HL-60 (cell line): ENCODE results near the gene HEXIM1.

ENCODE experiments used
- DNase-seq, 2 experiments: peaks; one replicate each; pipeline ENCODE4 v3.0.0-alpha.2; 2010 to 2020; ENCODE audit warnings: low read depth in 1 of 2, low spot score in 1 of 2
- H3K27ac ChIP-seq: fragments of 250-450 bp; sonication (Bioruptor Pico); replicated peaks from 2 replicates; pipeline ENCODE4 v1.5.1; 2020; ENCODE audit warnings: mild to moderate bottlenecking, moderate library complexity
- H3K27me3 ChIP-seq: fragments of 250-450 bp; sonication (Bioruptor Pico); 2 replicates; pipeline ENCODE4 v1.5.1; 2021; ENCODE audit warnings: mild to moderate bottlenecking, moderate library complexity; ENCODE audit not compliant: insufficient read depth, poor library complexity, severe bottlenecking
- H3K4me3 ChIP-seq: replicated peaks from 2 replicates; pipeline ENCODE4 v1.5.1; 2011; ENCODE audit warnings: mild to moderate bottlenecking, control low read depth, low read length; ENCODE audit not compliant: insufficient read depth
- CTCF ChIP-seq: IDR thresholded peaks from one replicate; pipeline ENCODE4 v1.5.1; 2011; ENCODE audit warnings: low read length, control low read depth, inconsistent platforms; ENCODE audit not compliant: insufficient read depth
- GABPA ChIP-seq: IDR thresholded peaks from 2 replicates; pipeline ENCODE4 v1.6.1; 2012; ENCODE audit warnings: low read depth
- POLR2AphosphoS5 ChIP-seq: IDR thresholded peaks from 2 replicates; pipeline ENCODE4 v1.6.1; 2012; ENCODE audit warnings: low read depth
- REST ChIP-seq: IDR thresholded peaks from 2 replicates; pipeline ENCODE4 v1.6.1; 2012; ENCODE audit warnings: low read depth; ENCODE audit not compliant: insufficient replicate concordance
- SPI1 ChIP-seq: IDR thresholded peaks from 2 replicates; pipeline ENCODE4 v1.6.1; 2012; ENCODE audit warnings: low read depth, mild to moderate bottlenecking, borderline replicate concordance

Gene HEXIM1

GRCh38 chr17:45132572-45133463 lies 15.5 kb upstream of the HEXIM1 start:
- peak; percentile 90 for TF ChIP-seq CTCF
- no peak for TF ChIP-seq POLR2AphosphoS5
- peak in 1 of 2 experiments; percentile 75 for DNase-seq
- peak overlapping the region; percentile 78 for H3K4me3 ChIP-seq
- H3K27ac ChIP-seq = no peak overlapping the region
- no peaks in the 10 kb centered on the region for H3K27me3 ChIP-seq

GRCh38 chr17:45135192-45135977 lies 12.9 kb upstream of the HEXIM1 start, which contains the start of gene ACBD4:
TSS of gene ACBD4 (plus strand) at chr17:45135687. CDS start at chr17:45136145, 458 bp downstream.
- peak; percentile 97 to 98 for DNase-seq
- peak within 1 kb of the TSS; percentile 25; the same call in 1 of the 2 replicates for H3K27ac ChIP-seq
- TF ChIP-seq CTCF (peak; percentile 99), POLR2AphosphoS5 (no peak)
- peak within 1 kb of the TSS; percentile 61 for H3K4me3 ChIP-seq
- no peaks in the 10 kb centered on the region for H3K27me3 ChIP-seq

GRCh38 chr17:45135978-45136791 lies 12.1 kb upstream of the HEXIM1 start:
- H3K4me3 ChIP-seq = peak overlapping the region; percentile 61
- H3K27ac ChIP-seq = no peak overlapping the region
- H3K27me3 ChIP-seq = no peaks in the 10 kb centered on the region
- no peak for DNase-seq
- TF ChIP-seq SPI1 = no peak
- no peak for TF ChIP-seq CTCF
- TF ChIP-seq REST = no peak
- no peak for TF ChIP-seq POLR2AphosphoS5
- TF ChIP-seq GABPA = no peak

- H3K27me3 ChIP-seq = no peaks in the 10 kb centered on the region
- no peak overlapping the region for H3K4me3 ChIP-seq
- H3K27ac ChIP-seq = no peak overlapping the region
- TF ChIP-seq CTCF = no peak
- TF ChIP-seq SPI1 = no peak
- TF ChIP-seq REST = no peak
- TF ChIP-seq GABPA = no peak
- TF ChIP-seq POLR2AphosphoS5 = no peak
- no peak for DNase-seq
Observed at GRCh38 chr17:45136846-45137560, 11.3 kb upstream of the HEXIM1 start.
